NB4 (cell line): Measurements from ENCODE around the gene PIP4K2A.

Source experiments
- DNase-seq: peaks from one replicate; pipeline ENCODE4 v3.0.0; 2010; ENCODE audit warnings: low read depth
- H3K4me3 ChIP-seq: one replicate; pipeline ENCODE4 v1.5.1; 2011; ENCODE audit warnings: mild to moderate bottlenecking, low read depth, low read length, moderate library complexity
- CTCF ChIP-seq: IDR thresholded peaks from one replicate; pipeline ENCODE4 v1.5.1; 2012; ENCODE audit warnings: low read depth, low read length
- MAX ChIP-seq: IDR thresholded peaks from 2 replicates; pipeline ENCODE4 v1.6.1; 2011; ENCODE audit warnings: low read depth, low read length
- MYC ChIP-seq: IDR thresholded peaks from 2 replicates; pipeline ENCODE4 v1.6.1; 2011; ENCODE audit warnings: low read depth, low read length
- POLR2A ChIP-seq: IDR thresholded peaks from 2 replicates; pipeline ENCODE4 v1.6.1; 2011; ENCODE audit warnings: mild to moderate bottlenecking; ENCODE audit not compliant: insufficient read length; ENCODE audit errors: extremely low read depth

Gene PIP4K2A

GRCh38 chr10:22711373-22711772, 3.0 kb downstream of the PIP4K2A start:
- H3K4me3 ChIP-seq = no peak overlapping the region
- no peak for DNase-seq
- TF ChIP-seq MYC (no peak), POLR2A (no peak), CTCF (no peak), MAX (no peak)

DNA sequence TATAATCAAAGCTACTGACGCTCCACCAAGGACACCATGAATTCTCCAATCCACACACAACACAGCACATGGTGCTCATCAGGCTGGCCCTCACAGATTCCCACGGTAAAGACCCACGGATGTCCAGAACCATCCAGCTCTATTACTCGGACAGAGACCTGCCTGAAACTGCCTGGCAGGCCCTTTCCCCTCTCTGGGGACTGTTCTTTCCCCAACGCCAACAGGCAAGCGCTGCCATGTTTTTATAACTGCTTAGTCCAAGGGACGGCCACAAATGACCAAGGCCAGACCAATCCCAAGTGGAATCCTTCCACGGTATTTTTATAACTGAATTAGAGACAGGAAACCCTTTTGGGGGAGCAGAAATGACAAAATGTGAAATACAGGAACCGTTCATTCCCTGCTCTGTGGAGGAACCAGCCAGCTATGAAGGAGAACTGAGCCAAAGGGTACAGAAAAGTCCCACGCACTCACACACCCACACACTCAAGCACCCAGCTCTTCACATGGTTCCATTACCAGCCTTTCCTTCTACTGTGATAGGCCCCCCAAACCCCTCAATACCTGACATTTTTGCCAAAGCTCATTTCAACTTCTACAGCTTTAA, 4.1 kb downstream of the PIP4K2A start:
- TF ChIP-seq CTCF (no peak), MAX (no peak), POLR2A (no peak), MYC (no peak)
- no peak overlapping the region for H3K4me3 ChIP-seq
- peak; percentile 44 for DNase-seq

DNA sequence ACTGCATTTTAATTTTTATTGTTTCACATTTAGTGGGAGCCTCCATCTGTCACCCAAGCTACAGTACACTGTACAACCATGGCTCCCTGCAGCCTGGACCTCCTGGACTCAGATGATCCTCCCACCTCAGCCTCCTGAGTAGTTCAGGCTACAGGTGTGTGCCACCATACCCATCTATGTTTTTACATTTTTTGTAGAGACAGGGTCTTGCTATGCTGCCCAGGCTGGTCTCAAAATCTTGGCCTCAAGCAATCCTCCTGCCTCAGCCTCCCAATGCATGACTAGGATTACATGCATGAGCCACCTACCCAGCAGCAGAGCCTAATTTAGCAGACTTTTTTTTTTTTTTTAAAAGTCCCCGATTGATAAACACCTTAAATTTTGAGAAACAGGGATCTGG, 5.6 kb downstream of the PIP4K2A start:
- TF ChIP-seq POLR2A (no peak), MAX (no peak), MYC (no peak), CTCF (no peak)
- DNase-seq = no peak
- H3K4me3 ChIP-seq = no peak overlapping the region

DNA sequence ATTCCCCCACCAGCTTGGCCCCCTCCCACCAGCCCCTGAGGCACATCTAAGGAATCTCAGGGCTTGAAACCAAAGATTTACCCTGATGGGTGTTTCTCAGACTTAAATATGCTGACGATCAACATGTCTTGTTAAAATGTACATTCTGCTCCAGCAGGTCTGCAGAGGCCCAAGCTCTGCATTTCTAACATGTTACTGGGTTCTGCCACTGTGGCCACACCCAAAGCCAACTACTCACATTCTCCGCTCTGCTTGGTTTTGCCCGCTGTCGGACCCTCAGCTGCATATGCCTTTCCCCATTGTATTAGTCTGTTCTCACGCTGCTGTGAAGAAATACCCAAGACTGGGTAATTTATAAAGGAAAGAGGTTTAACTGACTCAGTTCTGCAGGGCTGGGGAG, 8.9 kb downstream of the PIP4K2A start:
- H3K4me3 ChIP-seq = no peak overlapping the region
- DNase-seq = no peak
- no peak for TF ChIP-seq MAX
- no peak for TF ChIP-seq CTCF
- no peak for TF ChIP-seq MYC
- no peak for TF ChIP-seq POLR2A

GRCh38 chr10:22704942-22705341, 9.4 kb downstream of the PIP4K2A start:
- TF ChIP-seq CTCF = no peak
- TF ChIP-seq POLR2A = no peak
- TF ChIP-seq MYC = no peak
- no peak for TF ChIP-seq MAX
- no peak for DNase-seq
- H3K4me3 ChIP-seq = no peak overlapping the region

DNA sequence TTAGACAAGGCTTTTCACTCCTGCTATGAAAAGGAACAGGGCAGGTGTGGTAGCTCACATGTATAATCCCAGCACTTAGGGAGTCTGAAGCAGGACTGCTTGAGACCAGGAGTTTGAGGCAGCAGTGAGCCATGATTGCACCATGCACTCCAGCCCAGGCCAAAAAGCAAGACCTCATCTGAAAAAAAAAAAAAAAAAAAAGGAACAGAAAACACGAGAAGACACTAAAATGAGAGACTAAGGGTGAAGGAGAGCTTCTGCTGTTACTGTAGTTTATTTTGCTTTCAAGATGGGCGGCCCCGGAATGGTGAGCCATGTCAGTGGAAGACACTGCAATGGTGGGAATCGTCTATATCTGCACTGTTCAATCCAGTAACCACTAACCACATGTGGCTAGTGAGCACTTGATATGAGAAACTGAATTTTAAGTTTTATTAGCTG, 9.9 kb downstream of the PIP4K2A start:
- DNase-seq = no peak
- no peak overlapping the region for H3K4me3 ChIP-seq
- TF ChIP-seq MAX (no peak), CTCF (no peak), POLR2A (no peak), MYC (no peak)
